T-helper 2 cell treated with Interferon-gamma antibody and Interleukin-4, amounts not matched to agents 5 μg/mL and 100 μg/mL, for 36 hours (primary cell): ENCODE data around the gene SLAMF7.
A peak's percentile ranks its signal among the peaks of the same experiment; 100 is the strongest.
"Not testable (repeated sequence)": the region's sequence is repeated elsewhere in the genome, so short reads cannot be mapped to it uniquely, and the experiment has no call there.

ENCODE experiments used
- DNase-seq: peaks from one replicate; pipeline ENCODE4 v3.0.0; 2021; ENCODE audit warnings: low spot score
- H3K27ac Mint-ChIP-seq: one replicate; pipeline ENCODE4 v1.8.0; 2021; ENCODE audit warnings: mild to moderate bottlenecking, mixed read lengths
- H3K27me3 Mint-ChIP-seq: one replicate; pipeline ENCODE4 v1.8.0; 2021; ENCODE audit warnings: low read depth, mixed read lengths
- H3K36me3 Mint-ChIP-seq: one replicate; pipeline ENCODE4 v1.8.0; 2021; ENCODE audit warnings: low read depth, mixed read lengths
- H3K4me1 Mint-ChIP-seq: one replicate; pipeline ENCODE4 v1.8.0; 2021; ENCODE audit warnings: low read depth, mixed read lengths
- H3K4me3 Mint-ChIP-seq: one replicate; pipeline ENCODE4 v1.8.0; 2022; ENCODE audit warnings: mild to moderate bottlenecking, moderate library complexity, mixed read lengths
- H3K9me3 Mint-ChIP-seq: one replicate; pipeline ENCODE4 v1.8.0; 2021; ENCODE audit warnings: mixed read lengths

Gene SLAMF7

DNA sequence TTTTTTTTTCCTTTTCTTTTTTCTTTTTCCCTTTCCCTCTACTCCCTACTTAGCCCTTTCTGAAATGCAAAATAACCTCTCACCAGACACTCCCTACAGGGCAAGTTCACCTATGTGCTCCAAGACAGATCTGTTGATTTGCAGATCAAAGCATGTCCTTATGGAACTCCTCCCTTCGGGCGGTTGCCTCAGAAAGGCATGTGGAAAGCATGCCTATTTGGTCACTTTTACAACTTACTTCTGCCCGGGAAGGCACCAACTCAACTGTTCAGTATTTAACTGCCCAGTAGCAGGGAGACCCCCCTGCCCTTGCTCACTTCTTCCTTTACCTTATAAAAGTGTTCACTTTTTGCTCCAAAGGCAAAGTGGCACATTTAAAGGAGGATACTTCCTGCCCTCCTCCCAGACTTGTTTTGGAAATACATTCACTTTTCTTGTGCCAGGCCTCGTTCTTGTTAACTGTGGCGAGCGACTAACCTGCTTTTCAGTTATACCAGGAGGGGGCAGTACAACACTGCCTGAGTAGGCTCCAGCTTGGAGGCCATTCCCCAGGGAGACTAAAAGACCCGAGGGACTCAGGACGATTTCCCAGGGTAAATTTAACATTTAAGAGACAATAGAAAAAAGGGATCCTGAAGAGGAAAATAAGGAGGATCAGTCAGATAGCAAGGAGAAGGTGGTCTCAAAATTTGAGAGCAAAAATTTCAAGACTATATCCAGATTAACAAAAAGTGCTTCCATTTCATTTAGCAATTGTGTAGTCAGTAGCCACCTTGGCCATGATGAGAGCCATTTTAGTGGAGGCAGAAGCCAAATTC lies 12.3 kb upstream of the SLAMF7 start:
- Mint-ChIP-seq H3K27ac (no peak overlapping the region), H3K27me3 (no peaks in the 10 kb centered on the region), H3K9me3 (peaks cover 3% of the 10 kb centered on the region), H3K4me3 (no peak overlapping the region), H3K36me3 (peaks cover 2% of the 10 kb centered on the region), H3K4me1 (peaks cover 30% of the 10 kb centered on the region)
- peak; percentile 55 for DNase-seq

GRCh38 chr1:160727316-160727640 lies 11.8 kb upstream of the SLAMF7 start:
- peaks cover 8% of the 10 kb centered on the region for H3K9me3 Mint-ChIP-seq
- DNase-seq, result no peak
- no peak overlapping the region for H3K4me3 Mint-ChIP-seq
- no peaks in the 10 kb centered on the region for H3K27me3 Mint-ChIP-seq
- peaks cover 2% of the 10 kb centered on the region for H3K36me3 Mint-ChIP-seq
- no peak overlapping the region for H3K27ac Mint-ChIP-seq
- H3K4me1 Mint-ChIP-seq, result peaks cover 32% of the 10 kb centered on the region

- not testable (repeated sequence) for H3K27me3 Mint-ChIP-seq, H3K4me3 Mint-ChIP-seq, DNase-seq
- peaks cover 31% of the 10 kb centered on the region for H3K36me3 Mint-ChIP-seq
- H3K27ac Mint-ChIP-seq, result peak overlapping the region; percentile 43
- peaks cover 32% of the 10 kb centered on the region for H3K4me1 Mint-ChIP-seq
- H3K9me3 Mint-ChIP-seq, result peaks cover 42% of the 10 kb centered on the region
Measured at GRCh38 chr1:160731564-160731963, 7.5 kb upstream of the SLAMF7 start.

- Mint-ChIP-seq H3K27me3 (no peaks in the 10 kb centered on the region), H3K27ac (peak overlapping the region; percentile 29), H3K4me3 (no peak overlapping the region), H3K4me1 (peaks cover 32% of the 10 kb centered on the region), H3K9me3 (peaks cover 45% of the 10 kb centered on the region), H3K36me3 (peaks cover 33% of the 10 kb centered on the region)
- no peak for DNase-seq
Measured at GRCh38 chr1:160731990-160732389, 7.1 kb upstream of the SLAMF7 start.

DNA sequence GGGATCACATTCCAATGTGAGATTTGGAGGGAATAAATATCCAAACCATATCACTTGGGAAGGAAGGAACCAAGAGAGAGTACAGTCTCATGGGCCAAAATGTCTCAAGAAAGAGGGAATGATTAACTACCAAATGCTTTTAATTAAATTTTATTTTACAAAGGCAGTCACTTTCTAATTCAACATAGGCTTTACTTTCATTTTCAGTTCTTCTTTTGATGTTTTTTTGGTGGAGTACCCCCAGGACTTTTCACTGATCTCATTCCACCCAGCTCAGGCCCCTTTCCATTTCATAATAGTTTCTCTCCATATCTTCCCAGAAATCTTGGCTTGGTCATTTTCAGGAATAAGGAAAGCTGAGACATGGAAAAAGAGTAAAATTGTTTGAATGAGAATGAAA lies 5.1 kb upstream of the SLAMF7 start:
- peaks cover 60% of the 10 kb centered on the region for H3K9me3 Mint-ChIP-seq

GRCh38 chr1:160734301-160734700 lies 4.7 kb upstream of the SLAMF7 start:
- H3K4me3 Mint-ChIP-seq, result peak overlapping the region; percentile 18
- H3K36me3 Mint-ChIP-seq, result peaks cover 38% of the 10 kb centered on the region
- DNase-seq, result no peak
- H3K27me3 Mint-ChIP-seq, result no peaks in the 10 kb centered on the region
- peaks cover 42% of the 10 kb centered on the region for H3K4me1 Mint-ChIP-seq
- peaks cover 60% of the 10 kb centered on the region for H3K9me3 Mint-ChIP-seq
- peak overlapping the region; percentile 18 for H3K27ac Mint-ChIP-seq

More for the DNA sequence above, 5.1 kb upstream of the SLAMF7 start:
- H3K27me3 Mint-ChIP-seq, result no peaks in the 10 kb centered on the region
- DNase-seq, result no peak
- H3K36me3 Mint-ChIP-seq, result peaks cover 38% of the 10 kb centered on the region
- peaks cover 38% of the 10 kb centered on the region for H3K4me1 Mint-ChIP-seq
- peak overlapping the region; percentile 2 for H3K27ac Mint-ChIP-seq
- H3K4me3 Mint-ChIP-seq, result peak overlapping the region; percentile 18

GRCh38 chr1:160738271-160738670 lies 776 bp upstream of the SLAMF7 start:
- Mint-ChIP-seq H3K4me1 (peaks cover 52% of the 10 kb centered on the region), H3K27me3 (no peaks in the 10 kb centered on the region), H3K4me3 (no peak overlapping the region), H3K36me3 (peaks cover 33% of the 10 kb centered on the region), H3K9me3 (peaks cover 43% of the 10 kb centered on the region), H3K27ac (no peak overlapping the region)
- DNase-seq, result no peak

- DNase-seq, result no peak
- Mint-ChIP-seq H3K36me3 (peaks cover 22% of the 10 kb centered on the region), H3K27ac (peak overlapping the region; percentile 27), H3K4me3 (peak overlapping the region; percentile 24), H3K9me3 (peaks cover 26% of the 10 kb centered on the region), H3K4me1 (peaks cover 56% of the 10 kb centered on the region), H3K27me3 (no peaks in the 10 kb centered on the region)
Measured at GRCh38 chr1:160740133-160740688, 1.2 kb downstream of the SLAMF7 start.

DNA sequence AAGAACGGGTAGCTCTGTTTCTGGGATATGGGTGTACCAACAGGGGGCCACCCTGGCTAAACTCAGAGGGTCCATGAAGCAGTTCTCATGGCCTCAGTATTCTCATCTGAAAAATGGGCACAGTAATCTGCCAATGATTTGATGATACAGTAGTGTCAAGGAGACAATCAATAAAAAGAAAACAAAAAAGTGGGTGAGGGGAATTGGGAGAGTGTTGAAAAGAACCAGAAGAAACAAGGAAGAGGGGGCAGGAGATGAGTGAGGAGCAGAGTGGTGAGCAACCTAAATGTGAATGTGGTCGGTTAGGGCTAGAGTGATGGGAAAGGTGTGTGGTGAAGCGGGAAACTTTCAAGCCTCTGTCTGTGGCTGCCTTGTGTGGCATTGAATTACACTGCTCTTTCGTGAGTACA lies 2.0 kb downstream of the SLAMF7 start:
- Mint-ChIP-seq H3K4me3 (peak overlapping the region; percentile 2), H3K27me3 (no peaks in the 10 kb centered on the region), H3K9me3 (peaks cover 21% of the 10 kb centered on the region), H3K36me3 (peaks cover 17% of the 10 kb centered on the region), H3K4me1 (peaks cover 64% of the 10 kb centered on the region), H3K27ac (peak overlapping the region; percentile 49)
- no peak for DNase-seq

- Mint-ChIP-seq H3K27me3 (no peaks in the 10 kb centered on the region), H3K9me3 (peaks cover 17% of the 10 kb centered on the region), H3K27ac (peak overlapping the region; percentile 35), H3K4me1 (peaks cover 71% of the 10 kb centered on the region), H3K4me3 (peak overlapping the region; percentile 15), H3K36me3 (peaks cover 15% of the 10 kb centered on the region)
- DNase-seq, result no peak
Measured at GRCh38 chr1:160741612-160742348, 2.7 kb downstream of the SLAMF7 start.

GRCh38 chr1:160742428-160743127 lies 3.5 kb downstream of the SLAMF7 start:
- peak overlapping the region; percentile 15 for H3K4me3 Mint-ChIP-seq
- peaks cover 14% of the 10 kb centered on the region for H3K36me3 Mint-ChIP-seq
- peak overlapping the region; percentile 83 for H3K27ac Mint-ChIP-seq
- H3K9me3 Mint-ChIP-seq, result peaks cover 13% of the 10 kb centered on the region
- no peak for DNase-seq
- H3K27me3 Mint-ChIP-seq, result no peaks in the 10 kb centered on the region
- peaks cover 74% of the 10 kb centered on the region for H3K4me1 Mint-ChIP-seq

- peaks cover 6% of the 10 kb centered on the region for H3K9me3 Mint-ChIP-seq
- H3K27me3 Mint-ChIP-seq, result no peaks in the 10 kb centered on the region
- DNase-seq, result no peak
- H3K36me3 Mint-ChIP-seq, result peaks cover 12% of the 10 kb centered on the region
- H3K4me1 Mint-ChIP-seq, result peaks cover 78% of the 10 kb centered on the region
- no peak overlapping the region for H3K4me3 Mint-ChIP-seq
- peak overlapping the region; percentile 83 for H3K27ac Mint-ChIP-seq
Measured at GRCh38 chr1:160743266-160743665, 4.2 kb downstream of the SLAMF7 start.

GRCh38 chr1:160744199-160744851 lies 5.3 kb downstream of the SLAMF7 start:
- Mint-ChIP-seq H3K9me3 (no peaks in the 10 kb centered on the region), H3K4me1 (peaks cover 74% of the 10 kb centered on the region), H3K36me3 (peaks cover 8% of the 10 kb centered on the region), H3K27me3 (no peaks in the 10 kb centered on the region), H3K4me3 (peak overlapping the region; percentile 68), H3K27ac (peak overlapping the region; percentile 90)
- no peak for DNase-seq
